Activated CD8-positive, alpha-beta memory T cell treated with anti-CD3 and anti-CD28 coated beads, Interleukin-2, amount 50 U/mL, for 4 hours (primary cell): ENCODE data around the gene LONRF3.

Experiments used
- DNase-seq: peaks from one replicate; pipeline ENCODE4 v3.0.0-alpha.2; 2020

The LONRF3 gene

GRCh38 chrX:119040432-119040831, 66.0 kb downstream of the LONRF3 start:
- no peak for DNase-seq

GRCh38 chrX:119041175-119041574, 66.8 kb downstream of the LONRF3 start:
- DNase-seq: no peak

- DNase-seq: no peak
These were observed 67.6 kb downstream of the LONRF3 start for GRCh38 chrX:119042040-119042439.

GRCh38 chrX:119042996-119043395, 68.6 kb downstream of the LONRF3 start:
- DNase-seq: no peak

- no peak for DNase-seq
These were observed 71.5 kb downstream of the LONRF3 start for GRCh38 chrX:119045884-119046283.

GRCh38 chrX:119055687-119056086, 81.3 kb downstream of the LONRF3 start:
- no peak for DNase-seq

- DNase-seq: no peak
These were observed 88.4 kb downstream of the LONRF3 start for GRCh38 chrX:119062750-119063374.

GRCh38 chrX:119063428-119063827, 89.0 kb downstream of the LONRF3 start:
- no peak for DNase-seq

- peak; percentile 21 for DNase-seq
These were observed 92.8 kb downstream of the LONRF3 start for GRCh38 chrX:119067023-119067739.
